H9 (cell line): ENCODE results near the gene IGFL2. TPM values are rescaled to one million over a fixed set of nuclear protein-coding genes. Genes with fewer than 3 reads are reported as not detected.

Source experiments
- DNase-seq: peaks from one replicate; pipeline ENCODE4 v3.0.0-alpha.2; 2017
- H2AFZ ChIP-seq: one replicate; pipeline ENCODE4 v1.6.1; 2013; ENCODE audit warnings: mild to moderate bottlenecking, low read length, control low read depth, moderate library complexity
- H2AK5ac ChIP-seq: 2 replicates; pipeline ENCODE4 v1.6.1; 2013; ENCODE audit warnings: low read length, control low read depth, mixed read lengths; ENCODE audit not compliant: insufficient read length
- H2BK120ac ChIP-seq: one replicate; pipeline ENCODE4 v1.6.1; 2013; ENCODE audit warnings: low read depth, mild to moderate bottlenecking, low read length, control low read depth, inconsistent platforms; ENCODE audit not compliant: poor library complexity, severe bottlenecking
- H2BK12ac ChIP-seq: 2 replicates; pipeline ENCODE4 v1.6.1; 2013; ENCODE audit warnings: low read length, control low read depth, mixed read lengths, low read depth; ENCODE audit not compliant: insufficient read length
- H2BK15ac ChIP-seq: 2 replicates; pipeline ENCODE4 v1.6.1; 2013; ENCODE audit warnings: low read depth, low read length, control low read depth
- H2BK20ac ChIP-seq: one replicate; pipeline ENCODE4 v1.6.1; 2013; ENCODE audit warnings: low read depth, mild to moderate bottlenecking, low read length, control low read depth, inconsistent platforms; ENCODE audit not compliant: poor library complexity, severe bottlenecking
- H2BK5ac ChIP-seq: 2 replicates; pipeline ENCODE4 v1.6.1; 2013; ENCODE audit warnings: low read length, control low read depth, mixed read lengths; ENCODE audit not compliant: insufficient read length
- H3K14ac ChIP-seq: 2 replicates; pipeline ENCODE4 v1.6.1; 2013; ENCODE audit warnings: low read length, control low read depth; ENCODE audit not compliant: insufficient read depth
- H3K18ac ChIP-seq: 2 replicates; pipeline ENCODE4 v1.6.1; 2013; ENCODE audit warnings: low read depth, mild to moderate bottlenecking, mixed read lengths, low read length, control low read depth; ENCODE audit not compliant: insufficient read length
- H3K23ac ChIP-seq: 2 replicates; pipeline ENCODE4 v1.6.1; 2013; ENCODE audit warnings: low read length, control low read depth, mixed read lengths, low read depth; ENCODE audit not compliant: insufficient read length
- H3K23me2 ChIP-seq: 2 replicates; pipeline ENCODE4 v1.6.1; 2013; ENCODE audit warnings: low read depth, mild to moderate bottlenecking, mixed read lengths, low read length, control low read depth; ENCODE audit not compliant: insufficient read length, poor library complexity, severe bottlenecking
- H3K27ac ChIP-seq: 2 replicates; pipeline ENCODE4 v1.5.1; 2013; ENCODE audit warnings: low read length, control low read depth, mixed read lengths, low read depth; ENCODE audit not compliant: insufficient read length
- H3K27me3 ChIP-seq: 2 replicates; pipeline ENCODE4 v1.6.1; 2013; ENCODE audit warnings: low read length, control low read depth, inconsistent platforms; ENCODE audit not compliant: insufficient read depth
- H3K4ac ChIP-seq: 2 replicates; pipeline ENCODE4 v1.6.1; 2013; ENCODE audit warnings: low read depth, mild to moderate bottlenecking, control low read depth, inconsistent platforms, low read length, moderate library complexity
- H3K4me1 ChIP-seq: 2 replicates; pipeline ENCODE4 v1.6.1; 2013; ENCODE audit warnings: low read length, control low read depth, inconsistent platforms; ENCODE audit not compliant: insufficient read depth
- H3K4me2 ChIP-seq: 2 replicates; pipeline ENCODE4 v1.6.1; 2013; ENCODE audit warnings: low read length, control low read depth, mixed read lengths; ENCODE audit not compliant: insufficient read length, insufficient read depth
- H3K56ac ChIP-seq: 2 replicates; pipeline ENCODE4 v1.6.1; 2013; ENCODE audit warnings: low read depth, mild to moderate bottlenecking, mixed read lengths, low read length, control low read depth; ENCODE audit not compliant: insufficient read length
- H3K79me1 ChIP-seq: 2 replicates; pipeline ENCODE4 v1.6.1; 2013; ENCODE audit warnings: low read depth, mild to moderate bottlenecking, moderate library complexity, low read length, control low read depth, inconsistent platforms; ENCODE audit not compliant: insufficient read depth, poor library complexity, severe bottlenecking
- H3K79me2 ChIP-seq: 2 replicates; pipeline ENCODE4 v1.6.1; 2013; ENCODE audit warnings: low read length, control low read depth, inconsistent platforms; ENCODE audit not compliant: insufficient read depth
- H3K9ac ChIP-seq: 2 replicates; pipeline ENCODE4 v1.6.1; 2013; ENCODE audit warnings: low read length, control low read depth, mixed read lengths; ENCODE audit not compliant: insufficient read length; ENCODE audit errors: extremely low read depth
- H3K9me3 ChIP-seq: one replicate; pipeline ENCODE4 v1.6.1; 2013; ENCODE audit warnings: low read depth, low read length, inconsistent platforms; ENCODE audit not compliant: control insufficient read depth
- H3T11ph ChIP-seq: one replicate; pipeline ENCODE4 v1.6.1; 2013; ENCODE audit warnings: mild to moderate bottlenecking, low read length, control low read depth, inconsistent platforms
- H4K20me1 ChIP-seq: one replicate; pipeline ENCODE4 v1.6.1; 2013; ENCODE audit not compliant: control insufficient read depth, insufficient read length, insufficient read depth
- H4K5ac ChIP-seq: 2 replicates; pipeline ENCODE4 v1.6.1; 2013; ENCODE audit warnings: low read depth, mild to moderate bottlenecking, mixed read lengths, low read length, control low read depth; ENCODE audit not compliant: insufficient read length
- H4K8ac ChIP-seq: replicated peaks from 2 replicates; pipeline ENCODE4 v1.6.1; 2013; ENCODE audit warnings: low read length, control low read depth, mixed read lengths, low read depth; ENCODE audit not compliant: insufficient read length
- H4K91ac ChIP-seq: 2 replicates; pipeline ENCODE4 v1.6.1; 2013; ENCODE audit warnings: low read depth, mild to moderate bottlenecking, moderate library complexity, mixed read lengths, low read length, control low read depth; ENCODE audit not compliant: insufficient read length
- H3K27ac Mint-ChIP-seq, 3 experiments: 2 replicates in 2 of 3; 3 replicates in 1 of 3; pipeline ENCODE4 v1.8.0; 2020 to 2021; ENCODE audit warnings: mixed read lengths in 3 of 3, mild to moderate bottlenecking in 1 of 3, moderate library complexity in 1 of 3
- H3K27me3 Mint-ChIP-seq: 2 replicates; pipeline ENCODE4 v1.8.0; 2021; ENCODE audit warnings: low read depth, mild to moderate bottlenecking, moderate library complexity, mixed read lengths
- H3K36me3 Mint-ChIP-seq, 3 experiments: 2 replicates in 2 of 3; 3 replicates in 1 of 3; pipeline ENCODE4 v1.8.0; 2020 to 2021; ENCODE audit warnings: low read depth in 3 of 3, mixed read lengths in 3 of 3; ENCODE audit not compliant: insufficient read depth in 1 of 3
- H3K4me1 Mint-ChIP-seq, 2 experiments: 2 replicates each; pipeline ENCODE4 v1.8.0; 2020; ENCODE audit warnings: mixed read lengths in 2 of 2
- H3K4me3 Mint-ChIP-seq, 2 experiments: 2 replicates in 1 of 2; 3 replicates in 1 of 2; pipeline ENCODE4 v1.8.0; 2020 to 2021; ENCODE audit warnings: mild to moderate bottlenecking in 2 of 2, mixed read lengths in 2 of 2, moderate library complexity in 1 of 2
- H3K9me3 Mint-ChIP-seq, 2 experiments: 2 replicates in 1 of 2; 3 replicates in 1 of 2; pipeline ENCODE4 v1.8.0; 2020; ENCODE audit warnings: mild to moderate bottlenecking in 2 of 2, mixed read lengths in 2 of 2, moderate library complexity in 1 of 2
- WGBS: extraction: QIAGEN DNeasy Blood & Tissue Kit; methylation state at CpG from one replicate; pipeline ENCODE4 v1.1.7; 2013; ENCODE audit warnings: missing lambda C conversion rate, low lambda C conversion rate, mixed read lengths; ENCODE audit not compliant: insufficient read length; ENCODE audit errors: extremely low coverage; 5-methylcytosine and 5-hydroxymethylcytosine counted together
- total RNA-seq: library from RNA; stranded (reverse); gene quantifications from 2 replicates; pipeline ENCODE4 v1.2.1, GENCODE V29; 2021
- TF ChIP-seq, protein P1 (sequence below): fragments of 200-600 bp; sonication (generic); conservative IDR thresholded peaks from 3 replicates; pipeline ENCODE4 v1.8.0; 2021; ENCODE audit warnings: antibody characterized with exemption, mild to moderate bottlenecking

Gene IGFL2
- total RNA-seq, 1 experiment from 2014 or later: not detected

DNA sequence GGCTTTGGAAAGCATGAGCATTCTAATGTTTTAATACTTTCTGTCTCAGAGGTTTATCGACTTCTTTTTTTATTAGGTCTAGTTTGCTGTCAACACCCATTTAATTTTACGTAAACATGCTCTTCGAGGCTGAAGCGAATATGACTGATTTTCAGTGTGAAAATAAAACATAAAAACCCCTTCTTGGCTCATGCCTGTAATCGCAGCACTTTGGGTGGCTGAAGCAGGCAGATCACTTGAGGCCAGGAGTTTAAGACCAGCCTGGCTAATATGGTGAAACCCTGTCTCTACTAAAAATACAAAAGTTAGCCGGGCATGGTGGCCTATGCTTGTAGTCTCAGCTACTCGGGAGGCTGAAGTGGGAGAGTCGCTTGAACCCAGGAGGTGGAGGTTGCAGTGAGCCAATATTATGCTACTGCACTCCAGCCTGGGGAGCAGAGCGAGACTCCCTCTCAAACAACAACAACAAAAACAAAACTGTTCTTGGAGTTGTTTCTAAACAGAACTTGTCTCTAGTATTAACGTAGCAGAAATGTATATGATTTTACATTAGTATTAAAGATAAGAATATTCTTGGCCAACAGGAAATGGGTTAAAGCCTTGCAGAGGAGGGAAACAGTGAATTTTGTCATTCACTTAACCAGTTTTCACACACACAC is 16.4 kb upstream of the IGFL2 start:
- Histone ChIP-seq H3K56ac (no peak overlapping the region), H3K4me2 (peak overlapping the region; percentile 55), H2AK5ac (no peak overlapping the region), H2BK12ac (no peak overlapping the region), H3K27me3 (no peaks in the 10 kb centered on the region), H4K20me1 (no peaks in the 10 kb centered on the region), H3K23ac (no peak overlapping the region), H3K14ac (peak overlapping the region; percentile 70; the same call in 1 of the 2 replicates), H3K23me2 (no peaks in the 10 kb centered on the region), H3K9ac (peak overlapping the region; percentile 85), H3K9me3 (no peaks in the 10 kb centered on the region), H3K79me1 (no peaks in the 10 kb centered on the region), H2BK120ac (peak overlapping the region; percentile 69), H3T11ph (peak overlapping the region; percentile 41), H2BK5ac (no peak overlapping the region), H3K79me2 (no peaks in the 10 kb centered on the region), H4K91ac (no peak overlapping the region), H3K4ac (no peak overlapping the region; the same call in 1 of the 2 replicates), H3K27ac (peak overlapping the region; percentile 87), H2AFZ (no peak overlapping the region), H3K18ac (peak overlapping the region; percentile 41), H2BK20ac (no peak overlapping the region), H3K4me1 (no peaks in the 10 kb centered on the region; the same call in 1 of the 2 replicates), H4K8ac (no peak overlapping the region), H2BK15ac (no peak overlapping the region), H4K5ac (no peak overlapping the region)
- peak overlapping the region in 1 of 2 experiments; percentile 50; a peak in 2 of 5 replicates for H3K4me3 Mint-ChIP-seq
- TF ChIP-seq, protein P1, sequence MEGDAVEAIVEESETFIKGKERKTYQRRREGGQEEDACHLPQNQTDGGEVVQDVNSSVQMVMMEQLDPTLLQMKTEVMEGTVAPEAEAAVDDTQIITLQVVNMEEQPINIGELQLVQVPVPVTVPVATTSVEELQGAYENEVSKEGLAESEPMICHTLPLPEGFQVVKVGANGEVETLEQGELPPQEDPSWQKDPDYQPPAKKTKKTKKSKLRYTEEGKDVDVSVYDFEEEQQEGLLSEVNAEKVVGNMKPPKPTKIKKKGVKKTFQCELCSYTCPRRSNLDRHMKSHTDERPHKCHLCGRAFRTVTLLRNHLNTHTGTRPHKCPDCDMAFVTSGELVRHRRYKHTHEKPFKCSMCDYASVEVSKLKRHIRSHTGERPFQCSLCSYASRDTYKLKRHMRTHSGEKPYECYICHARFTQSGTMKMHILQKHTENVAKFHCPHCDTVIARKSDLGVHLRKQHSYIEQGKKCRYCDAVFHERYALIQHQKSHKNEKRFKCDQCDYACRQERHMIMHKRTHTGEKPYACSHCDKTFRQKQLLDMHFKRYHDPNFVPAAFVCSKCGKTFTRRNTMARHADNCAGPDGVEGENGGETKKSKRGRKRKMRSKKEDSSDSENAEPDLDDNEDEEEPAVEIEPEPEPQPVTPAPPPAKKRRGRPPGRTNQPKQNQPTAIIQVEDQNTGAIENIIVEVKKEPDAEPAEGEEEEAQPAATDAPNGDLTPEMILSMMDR: no peak
- WGBS: no CpG with 5 or more reads among the region's 10 CpGs
- no peaks in the 10 kb centered on the region; the same call in none of the 2 replicates for H3K27me3 Mint-ChIP-seq
- DNase-seq: no peak
- peaks cover 4 to 23% (median 7%) of the 10 kb centered on the region in 3 experiments for H3K36me3 Mint-ChIP-seq
- H3K9me3 Mint-ChIP-seq: peaks cover 7 to 11% of the 10 kb centered on the region in 2 experiments
- H3K27ac Mint-ChIP-seq: peak overlapping the region in 2 of 3 experiments; percentile 99; a peak in 3 of 7 replicates
- H3K4me1 Mint-ChIP-seq: peaks cover 28 to 31% of the 10 kb centered on the region in 2 experiments
